Measurements from ENCODE around the gene OR52E4.

OR52E4 gene

GRCh38 chr11:5928811-5929210 is 48.4 kb downstream of the OR52E4 start:
- H3K4me1 ChIP-seq (ENCODE audit: control insufficient read depth in 1 of 2, insufficient read depth in 1 of 2, low read depth in 1 of 2, low read length in 1 of 2) = no peaks in the 10 kb centered on the region
- H3K4me3 ChIP-seq (ENCODE audit: low read depth in 1 of 2, low read length in 1 of 2) = no peak overlapping the region
- H3K9me3 ChIP-seq = no peaks in the 10 kb centered on the region
- H3K36me3 ChIP-seq = no peaks in the 10 kb centered on the region
- H3K27me3 ChIP-seq = no peaks in the 10 kb centered on the region
- TF ChIP-seq, protein P1, sequence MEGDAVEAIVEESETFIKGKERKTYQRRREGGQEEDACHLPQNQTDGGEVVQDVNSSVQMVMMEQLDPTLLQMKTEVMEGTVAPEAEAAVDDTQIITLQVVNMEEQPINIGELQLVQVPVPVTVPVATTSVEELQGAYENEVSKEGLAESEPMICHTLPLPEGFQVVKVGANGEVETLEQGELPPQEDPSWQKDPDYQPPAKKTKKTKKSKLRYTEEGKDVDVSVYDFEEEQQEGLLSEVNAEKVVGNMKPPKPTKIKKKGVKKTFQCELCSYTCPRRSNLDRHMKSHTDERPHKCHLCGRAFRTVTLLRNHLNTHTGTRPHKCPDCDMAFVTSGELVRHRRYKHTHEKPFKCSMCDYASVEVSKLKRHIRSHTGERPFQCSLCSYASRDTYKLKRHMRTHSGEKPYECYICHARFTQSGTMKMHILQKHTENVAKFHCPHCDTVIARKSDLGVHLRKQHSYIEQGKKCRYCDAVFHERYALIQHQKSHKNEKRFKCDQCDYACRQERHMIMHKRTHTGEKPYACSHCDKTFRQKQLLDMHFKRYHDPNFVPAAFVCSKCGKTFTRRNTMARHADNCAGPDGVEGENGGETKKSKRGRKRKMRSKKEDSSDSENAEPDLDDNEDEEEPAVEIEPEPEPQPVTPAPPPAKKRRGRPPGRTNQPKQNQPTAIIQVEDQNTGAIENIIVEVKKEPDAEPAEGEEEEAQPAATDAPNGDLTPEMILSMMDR (IDR thresholded peaks at IDR 0.05) = no peak
- no peak overlapping the region for H3K27ac ChIP-seq

DNA sequence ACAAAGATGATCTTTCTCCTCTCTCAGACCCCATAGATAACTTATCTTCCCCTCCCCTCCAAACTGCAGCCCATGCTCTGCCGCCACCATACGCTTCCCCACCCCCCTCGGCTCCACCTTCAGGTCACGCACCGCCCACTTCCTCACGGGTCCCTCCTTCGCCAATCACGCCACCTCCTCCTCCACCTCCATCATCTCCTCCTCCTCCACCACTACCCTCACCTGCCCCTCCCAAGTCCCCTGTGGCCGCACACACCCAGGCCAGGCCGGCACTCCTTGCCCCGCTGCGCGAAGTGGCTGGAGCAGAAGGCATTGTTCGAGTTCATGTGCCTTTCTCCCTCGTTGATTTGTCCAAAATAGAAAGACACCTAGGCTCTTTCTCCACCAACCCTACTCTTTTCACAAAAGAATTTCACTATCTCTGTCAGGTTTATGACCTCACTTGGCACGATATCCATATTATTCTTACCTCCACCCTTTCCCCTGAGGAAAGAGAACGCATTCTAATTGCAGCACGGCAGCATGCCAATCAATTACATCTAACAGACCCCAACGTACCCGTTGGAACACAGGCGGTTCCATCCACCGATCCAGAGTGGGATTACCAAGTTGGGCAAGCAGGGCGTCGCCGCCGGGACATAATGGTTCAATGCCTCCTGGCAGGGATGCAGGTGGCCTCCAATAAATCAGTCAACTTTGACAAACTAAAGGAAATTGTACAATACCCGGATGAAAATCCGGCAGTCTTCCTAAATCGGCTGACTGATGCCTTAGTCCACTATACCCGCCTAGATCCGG is 49.3 kb downstream of the OR52E4 start:
- no peaks in the 10 kb centered on the region for H3K4me1 ChIP-seq (ENCODE audit: control insufficient read depth in 1 of 2, insufficient read depth in 1 of 2, low read depth in 1 of 2, low read length in 1 of 2)
- H3K4me3 ChIP-seq (ENCODE audit: low read depth in 1 of 2, low read length in 1 of 2) = no peak overlapping the region
- no peaks in the 10 kb centered on the region for H3K36me3 ChIP-seq
- no peaks in the 10 kb centered on the region for H3K27me3 ChIP-seq
- no peak overlapping the region for H3K27ac ChIP-seq
- TF ChIP-seq, protein P1 (IDR thresholded peaks at IDR 0.05) = no peak
- H3K9me3 ChIP-seq = no peaks in the 10 kb centered on the region

DNA sequence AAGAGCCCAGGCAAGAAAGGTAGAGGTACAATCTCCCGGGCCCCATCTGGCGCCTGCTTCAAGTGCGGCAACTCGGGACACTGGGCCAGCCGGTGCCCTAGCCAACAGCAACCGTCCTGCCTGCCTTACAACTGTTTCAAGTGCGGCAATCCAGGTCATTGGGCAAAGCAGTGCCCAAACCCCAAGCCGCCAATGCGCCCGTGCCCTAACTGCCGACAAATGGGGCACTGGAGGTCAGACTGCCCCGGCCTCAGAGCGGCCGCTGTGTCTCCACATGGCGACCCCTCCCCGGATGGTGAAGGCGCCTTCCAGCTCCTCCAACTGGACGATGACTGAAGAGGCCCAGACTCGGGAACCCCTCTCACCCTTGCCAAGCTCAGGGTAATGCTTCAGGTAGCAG is 50.2 kb downstream of the OR52E4 start:
- Histone ChIP-seq H3K9me3 (no peaks in the 10 kb centered on the region), H3K4me1 (ENCODE audit: control insufficient read depth in 1 of 2, insufficient read depth in 1 of 2, low read depth in 1 of 2, low read length in 1 of 2) (no peaks in the 10 kb centered on the region), H3K4me3 (ENCODE audit: low read depth in 1 of 2, low read length in 1 of 2) (no peak overlapping the region), H3K27ac (no peak overlapping the region), H3K36me3 (no peaks in the 10 kb centered on the region), H3K27me3 (no peaks in the 10 kb centered on the region)
- TF ChIP-seq, protein P1 (IDR thresholded peaks at IDR 0.05) = no peak

DNA sequence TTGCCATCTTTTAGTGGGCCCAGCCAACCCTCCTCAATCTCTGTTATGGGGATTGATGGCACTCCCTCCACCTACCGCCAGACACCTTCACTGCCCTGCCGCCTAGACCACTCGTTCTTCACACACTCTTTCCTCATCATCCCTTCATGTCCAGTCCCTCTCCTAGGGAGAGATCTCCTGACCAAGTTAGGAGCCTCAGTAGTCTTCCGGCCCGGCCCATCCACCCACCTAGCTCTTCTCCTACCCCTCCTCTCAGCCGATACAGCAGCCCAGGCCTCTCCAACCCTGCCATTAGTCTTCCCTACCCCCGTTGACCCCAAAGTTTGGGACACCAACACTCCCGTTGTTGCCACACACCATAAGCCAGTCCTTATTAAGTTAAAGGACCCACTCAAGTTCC is 50.6 kb downstream of the OR52E4 start:
- H3K4me3 ChIP-seq (ENCODE audit: low read depth in 1 of 2, low read length in 1 of 2) = no peak overlapping the region
- H3K36me3 ChIP-seq = no peaks in the 10 kb centered on the region
- TF ChIP-seq, protein P1 (IDR thresholded peaks at IDR 0.05) = no peak
- H3K27ac ChIP-seq = no peak overlapping the region
- no peaks in the 10 kb centered on the region for H3K9me3 ChIP-seq
- no peaks in the 10 kb centered on the region for H3K4me1 ChIP-seq (ENCODE audit: control insufficient read depth in 1 of 2, insufficient read depth in 1 of 2, low read depth in 1 of 2, low read length in 1 of 2)
- no peaks in the 10 kb centered on the region for H3K27me3 ChIP-seq

DNA sequence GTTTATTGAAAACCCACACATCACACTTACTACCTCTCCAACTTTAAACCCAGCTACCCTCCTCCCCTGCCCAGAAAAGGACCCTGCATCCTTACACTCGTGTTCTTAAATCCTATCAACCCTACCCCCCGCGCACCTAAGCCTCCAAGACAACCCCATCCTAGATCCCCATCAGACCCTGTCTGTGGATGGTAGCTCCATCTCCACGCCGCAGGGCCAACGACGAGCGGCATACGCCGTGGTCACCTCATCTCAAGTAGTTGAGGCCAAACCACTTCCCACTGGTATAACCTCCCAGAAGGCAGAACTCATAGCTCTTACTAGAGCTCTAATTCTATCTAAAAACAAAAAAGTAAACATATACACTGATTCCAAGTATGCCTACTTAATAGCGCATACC is 52.2 kb downstream of the OR52E4 start:
- no peaks in the 10 kb centered on the region for H3K9me3 ChIP-seq
- H3K4me1 ChIP-seq (ENCODE audit: control insufficient read depth in 1 of 2, insufficient read depth in 1 of 2, low read depth in 1 of 2, low read length in 1 of 2) = no peaks in the 10 kb centered on the region
- H3K36me3 ChIP-seq = no peaks in the 10 kb centered on the region
- no peaks in the 10 kb centered on the region for H3K27me3 ChIP-seq
- H3K4me3 ChIP-seq (ENCODE audit: low read depth in 1 of 2, low read length in 1 of 2) = no peak overlapping the region
- TF ChIP-seq, protein P1 (IDR thresholded peaks at IDR 0.05) = no peak
- H3K27ac ChIP-seq = no peak overlapping the region

All from neutrophil (primary cell).